SK-N-MC (cell line): ENCODE results near the gene HP1BP3.

Experiments used
- DNase-seq: peaks from one replicate; pipeline ENCODE4 v3.0.0-alpha.2; 2011; ENCODE audit warnings: low read depth, low spot score
- H3K27ac ChIP-seq: fragments of 200-600 bp; sonication (generic); 2 replicates; pipeline ENCODE4 v1.5.1; 2016; ENCODE audit warnings: mixed run types
- H3K36me3 ChIP-seq: fragments of 200-600 bp; sonication (generic); 2 replicates; pipeline ENCODE4 v1.6.1; 2017; ENCODE audit warnings: antibody characterized with exemption, low read length, mixed read lengths; ENCODE audit not compliant: insufficient read depth
- H3K4me3 ChIP-seq: fragments of 200-600 bp; sonication (generic); 2 replicates; pipeline ENCODE4 v1.5.1; 2016
- H3K9ac ChIP-seq: fragments of 200-600 bp; sonication (generic); 2 replicates; pipeline ENCODE4 v1.8.0; 2017; ENCODE audit warnings: mixed run types, mixed read lengths; ENCODE audit not compliant: insufficient read length
- H3K9me3 ChIP-seq: fragments of 200-600 bp; sonication (generic); 2 replicates; pipeline ENCODE4 v1.6.1; 2017; ENCODE audit warnings: low read depth, mild to moderate bottlenecking, antibody characterized with exemption, low read length, moderate library complexity, mixed read lengths
- EZH2 ChIP-seq: fragments of 200-600 bp; sonication (generic); IDR thresholded peaks from one replicate; pipeline ENCODE4 v1.6.1; 2017; ENCODE audit warnings: antibody characterized with exemption
- FOXP2 ChIP-seq: optimal IDR thresholded peaks from 2 replicates; pipeline ENCODE3; 2011; ENCODE audit warnings: mild to moderate bottlenecking, moderate library complexity; ENCODE audit not compliant: insufficient read depth; ENCODE audit errors: extremely low read length, control extremely low read depth
- POLR2AphosphoS5 ChIP-seq: IDR thresholded peaks from 2 replicates; pipeline ENCODE4 v1.6.1; 2012; ENCODE audit warnings: mild to moderate bottlenecking, low read depth, low read length, borderline replicate concordance

The HP1BP3 gene

GRCh38 chr1:20787029-20787839, at the start of gene HP1BP3:
Gene HP1BP3, minus strand, starts transcription at chr1:20787307. Its CDS starts 6,867 bp downstream, at chr1:20780440.
- H3K36me3 ChIP-seq: no peaks in the 10 kb centered on the region

GRCh38 chr1:20836230-20836629, 49.1 kb upstream of the HP1BP3 start:
- Histone ChIP-seq H3K4me3 (no peak overlapping the region), H3K9me3 (no peaks in the 10 kb centered on the region), H3K27ac (no peak overlapping the region), H3K9ac (no peak overlapping the region), H3K36me3 (peaks cover 39% of the 10 kb centered on the region)
- no peak for DNase-seq
- no peak for TF ChIP-seq FOXP2
- no peak for TF ChIP-seq EZH2
- TF ChIP-seq POLR2AphosphoS5: no peak

More at GRCh38 chr1:20787029-20787839, at the start of gene HP1BP3:
- Histone ChIP-seq H3K4me3 (peak within 1 kb of the TSS; percentile 92), H3K27ac (peak within 1 kb of the TSS; percentile 89), H3K9ac (peak within 1 kb of the TSS; percentile 93), H3K9me3 (no peaks in the 10 kb centered on the region)
- no peak for TF ChIP-seq FOXP2
- no peak for TF ChIP-seq EZH2
- TF ChIP-seq POLR2AphosphoS5: peak; percentile 85
- DNase-seq: no peak

- TF ChIP-seq EZH2 (no peak), FOXP2 (no peak), POLR2AphosphoS5 (no peak)
- peaks cover 30% of the 10 kb centered on the region for H3K36me3 ChIP-seq
These were observed 47.7 kb upstream of the HP1BP3 start for GRCh38 chr1:20834780-20835179.

GRCh38 chr1:20834192-20834591, 47.1 kb upstream of the HP1BP3 start:
- H3K27ac ChIP-seq: no peak overlapping the region
- no peak for DNase-seq
- no peak overlapping the region for H3K4me3 ChIP-seq
- H3K9ac ChIP-seq: no peak overlapping the region
- H3K36me3 ChIP-seq: peaks cover 33% of the 10 kb centered on the region
- no peaks in the 10 kb centered on the region for H3K9me3 ChIP-seq
- TF ChIP-seq EZH2: no peak
- TF ChIP-seq POLR2AphosphoS5: no peak
- TF ChIP-seq FOXP2: no peak

More at GRCh38 chr1:20834780-20835179, 47.7 kb upstream of the HP1BP3 start:
- Histone ChIP-seq H3K9me3 (no peaks in the 10 kb centered on the region), H3K4me3 (no peak overlapping the region), H3K9ac (no peak overlapping the region), H3K27ac (no peak overlapping the region)
- DNase-seq: no peak

- H3K36me3 ChIP-seq: peaks cover 38% of the 10 kb centered on the region
- no peak overlapping the region for H3K27ac ChIP-seq
- no peak for DNase-seq
- no peak overlapping the region for H3K9ac ChIP-seq
- TF ChIP-seq POLR2AphosphoS5: no peak
- no peak for TF ChIP-seq EZH2
- no peak for TF ChIP-seq FOXP2
- no peaks in the 10 kb centered on the region for H3K9me3 ChIP-seq
- no peak overlapping the region for H3K4me3 ChIP-seq
These were observed 43.3 kb upstream of the HP1BP3 start for GRCh38 chr1:20830378-20830777.

- H3K4me3 ChIP-seq: no peak overlapping the region
- TF ChIP-seq FOXP2 (no peak), EZH2 (no peak), POLR2AphosphoS5 (no peak)
- DNase-seq: no peak
- H3K36me3 ChIP-seq: peaks cover 42% of the 10 kb centered on the region
- no peaks in the 10 kb centered on the region for H3K9me3 ChIP-seq
- H3K27ac ChIP-seq: no peak overlapping the region
- no peak overlapping the region for H3K9ac ChIP-seq
These were observed 42.8 kb upstream of the HP1BP3 start for GRCh38 chr1:20829946-20830345.

- H3K27ac ChIP-seq: no peak overlapping the region
- H3K9me3 ChIP-seq: no peaks in the 10 kb centered on the region
- TF ChIP-seq FOXP2 (no peak), POLR2AphosphoS5 (no peak), EZH2 (no peak)
- no peak for DNase-seq
- H3K9ac ChIP-seq: no peak overlapping the region
- H3K36me3 ChIP-seq: peaks cover 42% of the 10 kb centered on the region
- H3K4me3 ChIP-seq: no peak overlapping the region
These were observed 42.4 kb upstream of the HP1BP3 start for GRCh38 chr1:20829531-20829930.

GRCh38 chr1:20823845-20824244, 36.7 kb upstream of the HP1BP3 start:
- no peak for DNase-seq
- Histone ChIP-seq H3K9me3 (no peaks in the 10 kb centered on the region), H3K27ac (no peak overlapping the region), H3K9ac (no peak overlapping the region), H3K36me3 (peaks cover 40% of the 10 kb centered on the region), H3K4me3 (no peak overlapping the region)
- TF ChIP-seq FOXP2 (no peak), EZH2 (no peak), POLR2AphosphoS5 (no peak)
